ENCODE data around the gene MARK2.
A peak's percentile ranks its signal among the peaks of the same experiment; 100 is the strongest.

Gene MARK2

DNA sequence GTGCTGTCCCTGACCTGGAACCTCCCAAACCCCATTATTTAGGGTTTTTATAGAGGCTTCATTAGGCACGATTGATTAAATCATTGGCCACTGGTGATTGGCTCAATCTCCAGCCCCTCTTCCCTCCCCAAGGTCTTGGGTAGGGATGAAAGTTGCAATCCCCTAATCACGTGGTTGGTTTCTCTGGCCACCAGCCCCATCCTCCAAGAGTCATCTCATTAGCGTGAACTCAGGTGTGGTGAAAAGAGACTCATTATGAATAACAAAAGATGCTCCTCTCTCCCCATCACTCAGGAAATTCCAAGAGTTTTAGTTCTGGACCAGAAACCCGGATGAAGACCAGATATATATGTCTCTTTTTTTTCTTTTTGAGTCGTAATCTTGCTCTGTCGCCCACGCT lies 7.6 kb upstream of the MARK2 start:
- DNase-seq = no peak

DNA sequence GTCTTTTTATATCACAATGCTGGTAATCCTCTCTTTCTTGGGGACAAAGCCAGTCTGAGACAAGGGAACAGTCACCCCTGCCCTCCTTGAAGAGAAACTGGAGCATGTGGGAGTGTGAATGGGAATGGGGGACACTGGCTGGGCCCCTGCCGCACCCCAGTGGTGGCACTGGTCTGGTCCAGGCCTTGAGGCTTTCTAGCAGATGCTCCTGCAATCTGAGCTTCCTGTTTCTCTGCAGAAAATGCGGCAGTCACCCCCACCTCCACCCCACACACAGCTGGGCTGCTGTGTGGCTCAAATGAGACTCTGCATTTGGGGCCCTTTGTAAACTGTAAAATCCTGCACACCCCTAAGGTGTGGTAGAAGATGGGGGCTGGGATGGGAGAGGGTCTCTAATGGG lies 6.6 kb upstream of the MARK2 start:
- no peak for DNase-seq

DNA sequence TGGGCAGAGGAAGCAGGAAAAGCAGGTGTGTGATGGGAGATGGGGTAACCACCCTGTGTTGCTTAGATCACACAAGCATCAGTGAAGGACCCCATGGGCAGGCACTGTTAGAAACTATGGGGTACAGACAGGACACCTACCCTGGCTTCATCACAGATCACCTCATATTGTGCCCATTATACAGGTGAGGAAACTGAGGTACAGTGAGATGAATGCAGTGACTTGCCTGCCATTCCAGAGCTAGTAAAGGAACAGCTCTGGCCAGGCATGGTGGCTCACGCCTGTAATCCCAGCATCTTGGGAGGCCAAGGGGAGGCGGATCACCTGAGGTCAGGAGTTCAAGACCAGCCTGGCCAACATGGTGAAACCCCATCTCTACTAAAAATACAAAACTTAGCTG lies 5.9 kb upstream of the MARK2 start:
- DNase-seq = no peak

DNA sequence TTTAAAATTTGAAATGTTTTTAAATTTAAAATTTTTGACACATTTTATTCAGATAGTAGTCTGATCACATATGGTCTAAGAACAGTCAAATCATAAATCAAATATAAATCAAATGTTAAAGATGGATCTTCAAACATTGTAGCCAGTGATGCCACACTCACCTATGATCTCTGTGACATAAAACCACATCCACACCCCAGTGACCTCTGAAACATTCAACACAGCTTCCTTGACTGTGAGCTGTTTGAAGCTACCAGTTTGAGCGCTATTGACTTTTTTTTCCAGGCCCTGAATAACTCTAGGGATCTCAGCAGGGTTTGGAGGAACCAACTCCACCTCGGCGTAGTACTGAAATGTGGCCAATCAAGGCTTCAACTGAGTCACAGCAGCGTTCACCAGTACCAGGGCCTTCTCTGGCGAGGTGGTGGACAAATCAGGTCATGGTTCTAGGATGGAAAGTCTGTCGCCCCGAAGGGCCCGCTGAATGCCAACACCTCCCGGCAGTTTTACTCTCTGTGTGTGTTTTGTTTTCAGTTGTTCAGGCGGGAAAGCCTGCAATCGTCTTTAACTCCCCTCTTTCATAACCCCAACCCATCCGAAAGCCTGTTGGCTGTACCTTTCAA lies 4.3 kb upstream of the MARK2 start:
- DNase-seq = no peak

DNA sequence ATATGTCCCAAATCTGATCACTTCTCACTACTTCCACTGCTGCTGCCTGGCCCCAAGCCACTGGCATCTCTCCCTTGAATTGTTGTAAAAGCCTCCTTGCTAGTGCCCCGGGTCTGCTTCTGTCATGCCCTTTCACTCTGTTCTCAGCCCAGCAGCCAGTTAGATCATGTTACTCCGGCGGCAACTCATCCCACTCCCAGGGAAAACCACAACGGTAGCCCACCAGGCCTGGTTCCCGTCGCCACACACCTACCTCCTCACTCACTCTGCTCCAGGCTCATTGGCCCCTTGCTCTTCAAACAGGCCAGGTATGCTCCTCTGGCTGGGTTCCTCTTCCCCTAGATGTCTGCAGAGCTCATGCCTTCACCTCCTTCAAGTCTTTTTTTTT lies 3.8 kb upstream of the MARK2 start:
- no peak for DNase-seq

DNA sequence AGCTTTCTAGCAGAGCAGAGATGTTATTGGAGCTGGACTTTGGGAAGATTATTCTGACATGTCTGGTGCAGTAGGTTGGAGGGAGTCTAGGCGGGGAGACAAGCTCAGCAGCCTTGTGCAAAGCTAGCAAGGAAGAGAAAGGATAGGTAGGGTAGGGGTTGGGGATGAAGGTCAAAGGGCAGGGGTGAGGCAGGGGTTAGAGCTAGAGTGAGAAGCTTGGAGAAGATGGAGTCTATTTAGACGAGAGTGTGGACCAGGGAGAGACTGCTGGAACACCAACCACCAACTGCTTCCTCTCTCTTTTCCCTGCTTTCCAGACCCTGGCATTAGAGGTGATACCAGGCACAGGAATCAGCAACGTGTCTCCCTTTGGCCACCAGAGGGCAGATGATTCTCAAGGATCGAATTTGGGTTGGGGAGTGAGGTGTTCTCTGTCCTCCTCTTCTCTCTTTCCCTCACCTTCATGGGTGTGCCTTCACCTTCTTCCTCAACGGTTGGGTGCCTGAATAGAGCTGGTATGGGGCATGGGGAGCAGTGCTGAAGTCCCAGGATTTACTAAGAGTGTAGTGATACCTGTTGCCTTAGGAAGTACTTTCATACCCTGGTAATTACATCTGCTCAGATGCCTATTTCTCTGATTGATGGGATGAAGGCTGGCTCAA lies 1.8 kb upstream of the MARK2 start:
- peak; percentile 80 for DNase-seq

DNA sequence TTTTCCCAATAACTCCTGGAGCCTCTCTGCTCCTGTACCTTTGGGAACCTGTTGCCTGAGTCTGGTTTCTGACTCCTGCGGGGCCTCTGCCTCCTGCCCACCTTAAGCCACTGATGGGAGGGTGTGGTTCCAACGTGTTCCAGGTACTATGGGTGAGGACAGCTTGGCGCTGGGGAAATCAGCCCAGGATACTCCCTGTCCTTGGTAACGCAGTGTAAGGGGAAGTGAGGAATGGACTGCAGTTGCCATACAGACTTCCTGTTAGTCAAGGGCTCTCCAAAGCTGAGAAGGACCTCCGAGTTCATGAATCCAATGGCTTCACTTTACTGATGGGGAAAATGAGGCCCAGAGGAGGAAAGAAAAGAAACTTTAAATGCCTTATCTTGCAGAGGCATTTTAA lies 1.2 kb upstream of the MARK2 start:
- no peak for DNase-seq

DNA sequence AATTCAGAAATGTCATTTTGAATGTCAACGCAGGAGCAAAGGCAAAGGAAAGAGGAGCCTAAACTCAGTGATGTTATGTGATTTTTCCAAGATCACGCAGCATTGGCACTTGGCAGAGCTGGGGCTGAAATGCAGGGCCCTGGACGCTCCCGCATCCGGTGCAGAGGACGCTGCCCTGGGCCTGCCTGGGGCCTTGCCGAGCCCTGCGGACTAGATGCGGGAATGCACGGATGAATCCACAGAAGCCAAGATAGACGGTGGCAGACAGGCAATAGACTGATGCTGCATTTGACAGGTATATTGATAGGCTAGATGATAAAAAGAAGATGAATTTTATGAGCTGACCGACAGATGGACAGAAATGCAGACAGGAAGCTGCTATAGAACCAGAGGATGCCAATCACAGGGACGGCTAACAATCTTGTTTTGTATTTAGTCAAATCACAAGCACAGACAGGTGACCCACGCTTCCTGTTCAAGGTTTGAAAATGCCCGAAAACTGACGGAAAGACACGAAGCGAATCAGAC lies 696 bp upstream of the MARK2 start:
- DNase-seq = no peak

DNA sequence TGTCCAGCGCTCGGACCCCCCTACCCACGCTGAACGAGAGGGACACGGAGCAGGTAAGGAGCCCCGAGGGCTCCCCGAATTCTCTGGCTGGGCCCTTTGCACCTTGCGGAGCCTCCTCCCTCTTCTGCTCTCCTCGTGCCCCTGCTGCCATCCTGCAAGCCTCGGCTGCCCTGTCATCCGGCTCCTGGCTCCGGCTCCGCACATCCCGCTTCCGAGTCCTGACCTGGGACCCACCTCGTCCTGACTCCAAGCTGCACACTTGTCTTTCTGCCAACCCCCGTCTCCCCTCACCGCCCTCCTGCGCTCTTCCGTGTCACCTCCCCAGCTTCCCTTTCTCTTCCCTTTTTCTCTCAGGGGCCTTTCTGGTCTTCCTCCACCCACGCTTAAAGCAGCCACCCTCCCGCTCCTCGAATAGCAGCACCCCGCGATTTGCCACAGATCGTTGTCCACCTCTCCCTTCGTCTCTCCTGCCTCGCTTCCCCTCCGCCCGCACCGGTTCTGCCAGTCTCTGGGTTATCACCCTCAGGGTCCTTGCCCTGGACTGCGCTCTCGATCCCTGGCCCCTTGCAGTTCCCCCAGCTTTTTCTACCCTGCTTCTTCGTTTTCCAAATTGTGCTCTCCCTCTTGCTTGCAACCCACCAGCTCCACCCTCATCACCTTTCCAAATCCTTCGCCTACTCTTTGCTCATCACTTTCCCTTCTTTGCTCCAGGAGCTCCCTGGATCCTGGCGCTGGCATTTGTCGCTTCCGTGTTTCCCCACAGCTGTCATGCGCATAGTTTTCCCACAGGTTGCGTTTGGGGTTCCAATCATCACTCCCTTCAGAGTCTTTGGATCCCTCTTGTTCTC lies 822 bp downstream of the MARK2 start:
- DNase-seq = peak; percentile 54

DNA sequence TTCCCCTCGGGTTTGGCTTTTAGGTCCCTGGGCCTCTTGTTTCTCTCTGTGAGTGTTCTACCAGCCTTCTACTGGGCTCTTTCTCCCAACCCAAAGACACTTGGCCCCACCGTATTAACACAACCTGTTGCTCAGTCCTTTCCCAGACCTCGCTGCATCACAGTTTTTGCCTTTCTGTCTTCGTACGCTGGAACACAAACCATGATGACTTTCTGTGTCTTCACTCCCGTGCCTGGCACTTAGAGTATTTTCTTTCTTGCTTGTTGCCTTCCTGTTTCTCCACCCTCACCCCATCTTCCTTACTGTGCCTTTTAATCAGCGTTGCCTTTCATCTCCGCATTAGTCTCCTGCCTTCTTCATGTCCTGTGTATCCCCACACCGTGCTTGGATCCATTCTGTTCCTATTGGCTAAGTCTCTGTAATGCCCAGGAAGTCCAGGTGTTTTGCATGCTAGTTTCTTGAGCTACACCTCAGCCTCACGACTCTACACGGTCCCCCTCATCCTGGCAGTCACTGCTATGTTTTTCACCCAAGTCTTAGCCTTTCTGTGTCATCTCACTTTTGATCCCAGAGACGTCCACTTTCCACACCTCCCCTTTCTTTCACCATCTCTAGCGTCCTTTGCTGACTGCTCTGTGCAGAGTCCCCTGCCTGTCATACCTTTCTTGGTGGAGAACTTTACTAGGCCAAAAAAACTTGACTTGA lies 1.6 kb downstream of the MARK2 start:
- no peak for DNase-seq

DNA sequence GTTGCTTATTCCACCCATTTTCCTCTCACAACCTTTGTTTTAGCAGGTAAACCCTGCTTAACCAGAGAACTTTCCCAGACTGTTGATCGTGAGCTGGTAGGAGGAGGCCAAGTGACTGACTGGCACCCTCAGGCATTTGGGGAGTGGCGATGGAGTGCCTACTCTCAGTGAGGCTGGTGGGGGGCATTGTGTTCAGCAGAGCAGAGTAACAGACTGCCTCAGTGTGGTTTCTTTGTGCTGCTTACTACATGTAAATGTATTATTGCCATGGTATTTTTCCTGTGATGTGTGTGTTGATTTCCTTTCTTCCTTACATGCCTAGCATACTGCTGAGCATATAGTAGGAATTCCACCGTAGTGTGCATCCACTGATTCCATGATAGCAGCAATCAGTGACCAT lies 2.6 kb downstream of the MARK2 start:
- DNase-seq = no peak

DNA sequence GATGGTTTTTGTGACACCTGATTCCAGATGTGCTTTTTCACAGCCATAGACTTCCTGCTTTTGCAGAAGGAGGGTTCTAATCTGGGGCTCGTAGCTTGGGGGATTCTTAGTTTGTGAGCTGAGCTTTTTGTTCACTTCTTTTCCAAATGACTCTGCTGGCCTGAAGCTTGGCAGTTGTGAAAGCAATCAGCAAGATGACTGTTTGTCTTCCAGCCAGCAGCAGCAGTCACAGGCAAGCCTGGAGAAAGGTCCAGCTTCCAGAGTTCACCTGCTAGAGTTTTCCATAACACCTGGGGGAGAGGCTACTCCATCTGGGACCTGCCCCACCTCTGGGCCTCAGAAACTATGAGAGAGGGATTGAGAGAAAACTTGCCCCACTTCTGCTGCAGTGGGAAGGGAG lies 4.1 kb downstream of the MARK2 start:
- no peak for DNase-seq

DNA sequence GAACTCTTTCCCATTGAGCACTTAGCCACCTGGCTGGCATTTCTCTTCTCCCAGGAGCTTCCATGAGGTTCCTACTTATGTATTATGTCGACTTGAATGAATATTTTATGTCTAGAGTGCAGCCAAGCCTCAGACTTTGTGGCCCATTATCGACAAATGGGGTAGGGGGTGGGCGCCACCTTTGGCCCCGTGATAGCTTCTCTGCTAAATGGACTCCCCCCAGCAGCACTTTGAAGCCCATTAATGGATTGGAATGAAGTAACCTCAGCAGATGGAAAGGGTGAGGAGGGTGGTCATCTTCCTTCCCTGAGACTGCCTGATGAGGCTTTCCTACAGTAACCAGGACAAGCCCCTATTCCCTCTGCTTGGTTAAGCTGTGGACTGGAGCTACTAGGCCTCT lies 5.9 kb downstream of the MARK2 start:
- DNase-seq = no peak

DNA sequence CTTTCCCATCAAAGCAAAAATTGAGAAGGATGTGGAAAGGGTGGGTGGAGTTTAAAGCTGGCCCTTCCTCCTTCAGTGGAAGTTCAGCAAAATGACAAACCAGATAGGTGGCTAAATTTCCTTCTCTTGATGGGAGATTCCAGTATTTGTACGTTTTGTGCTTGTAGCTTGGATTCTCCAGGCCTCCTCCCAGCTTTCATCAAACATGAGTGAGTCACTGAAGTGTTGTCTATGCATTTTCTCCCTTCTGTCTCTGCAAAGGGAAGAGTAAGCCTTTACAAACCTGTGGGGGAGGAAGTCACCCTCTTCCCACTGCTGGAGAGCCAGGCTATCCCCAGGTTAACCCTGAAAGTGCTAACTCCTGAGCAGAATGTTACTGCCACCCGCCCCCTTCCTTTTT lies 6.4 kb downstream of the MARK2 start:
- DNase-seq = no peak

DNA sequence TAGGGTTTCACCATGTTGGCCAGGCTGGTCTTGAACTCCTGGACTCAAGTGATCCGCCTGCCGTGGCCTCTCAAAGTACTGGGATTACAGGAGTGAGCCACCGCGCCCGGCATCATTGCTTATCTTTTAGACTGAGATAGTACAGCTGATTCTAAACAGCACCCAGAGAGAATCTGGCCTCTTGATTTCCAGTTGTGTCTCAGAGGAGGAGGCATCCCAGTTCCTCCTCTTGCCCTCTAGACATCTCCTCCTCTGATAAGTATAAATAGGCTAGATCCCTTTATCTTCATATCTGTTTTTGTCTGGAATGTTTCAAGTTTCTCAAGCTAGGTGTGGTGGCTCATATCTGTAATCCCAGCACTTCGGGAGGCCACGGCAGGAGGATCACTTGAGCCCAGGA lies 7.0 kb downstream of the MARK2 start:
- DNase-seq = no peak

DNA sequence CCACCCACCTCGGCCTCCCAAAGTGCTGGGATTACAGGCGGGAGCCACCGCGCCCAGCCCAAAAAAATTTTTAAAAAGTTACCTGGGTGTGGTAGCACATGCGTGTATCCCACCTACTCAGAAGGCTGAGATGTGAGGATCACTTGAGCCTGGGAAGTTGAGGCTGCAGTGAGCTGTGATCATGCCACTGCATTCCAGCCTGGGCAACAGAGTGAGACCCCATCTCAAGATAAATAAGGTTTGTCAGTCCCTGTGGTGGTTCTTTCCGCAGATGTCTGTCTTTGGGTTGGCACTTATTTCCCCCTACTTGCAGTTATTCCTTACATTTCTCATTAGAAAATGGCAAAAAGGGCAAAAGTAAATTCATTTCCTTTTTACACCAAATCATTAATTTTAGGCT lies 8.0 kb downstream of the MARK2 start:
- DNase-seq = no peak

DNA sequence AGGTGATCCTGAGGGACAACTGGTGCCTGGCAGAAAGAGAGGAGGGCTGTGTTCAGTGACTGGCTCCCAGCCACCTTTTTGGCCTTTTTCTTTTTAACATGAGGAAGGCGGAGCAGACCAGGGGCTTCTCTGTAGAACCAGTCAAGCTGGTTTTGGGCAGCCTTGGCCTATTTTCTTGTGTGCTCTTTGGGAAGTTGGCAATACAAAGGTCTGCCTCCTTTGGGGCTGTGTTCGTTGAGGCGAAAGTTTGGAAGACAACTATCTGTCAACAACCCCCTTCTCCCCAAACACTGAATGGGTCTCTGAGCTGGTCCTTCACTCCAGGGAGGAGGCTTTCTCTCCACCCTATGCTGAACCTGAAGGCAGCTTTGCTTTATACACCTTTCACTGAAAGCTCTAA lies 8.5 kb downstream of the MARK2 start:
- DNase-seq = no peak

DNA sequence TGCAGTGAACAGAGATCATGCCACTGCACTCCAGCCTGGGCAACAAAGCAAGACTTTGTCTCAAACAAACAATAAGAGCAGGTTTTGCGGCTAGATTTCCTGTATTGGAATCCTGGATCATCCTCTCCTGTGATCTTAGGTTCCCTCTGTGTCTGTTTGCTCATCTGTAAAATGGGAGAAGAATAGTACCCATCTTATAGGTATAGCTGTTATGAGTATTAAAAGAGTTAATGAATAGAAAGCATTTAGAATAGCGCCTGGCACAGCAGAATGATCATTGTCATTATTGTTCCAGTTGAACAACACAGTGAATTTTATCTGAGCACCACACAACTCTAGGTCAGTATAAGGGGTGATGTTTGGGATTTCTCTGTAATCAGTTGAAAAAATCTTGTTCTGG lies 10.8 kb downstream of the MARK2 start:
- DNase-seq = no peak

DNA sequence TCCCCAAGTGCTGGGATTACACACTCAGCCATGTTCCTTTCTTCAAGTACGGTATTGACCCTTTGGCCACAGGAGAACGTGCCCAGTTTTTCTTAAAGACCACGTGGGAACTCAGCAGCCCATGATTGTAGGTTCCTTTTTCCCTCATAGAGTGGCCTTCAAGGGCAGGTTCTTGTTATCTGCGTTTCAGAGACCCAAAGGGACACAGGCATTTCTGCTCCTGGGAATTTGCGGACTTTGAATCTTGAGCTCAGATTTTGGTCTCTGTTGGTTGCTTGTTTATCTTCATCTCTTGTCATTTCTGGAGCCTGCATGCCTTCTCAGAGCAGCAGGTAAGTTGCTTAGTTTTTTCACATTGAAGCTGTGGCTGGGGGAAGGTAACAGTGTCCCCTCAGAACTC lies 12.0 kb downstream of the MARK2 start:
- no peak for DNase-seq

DNA sequence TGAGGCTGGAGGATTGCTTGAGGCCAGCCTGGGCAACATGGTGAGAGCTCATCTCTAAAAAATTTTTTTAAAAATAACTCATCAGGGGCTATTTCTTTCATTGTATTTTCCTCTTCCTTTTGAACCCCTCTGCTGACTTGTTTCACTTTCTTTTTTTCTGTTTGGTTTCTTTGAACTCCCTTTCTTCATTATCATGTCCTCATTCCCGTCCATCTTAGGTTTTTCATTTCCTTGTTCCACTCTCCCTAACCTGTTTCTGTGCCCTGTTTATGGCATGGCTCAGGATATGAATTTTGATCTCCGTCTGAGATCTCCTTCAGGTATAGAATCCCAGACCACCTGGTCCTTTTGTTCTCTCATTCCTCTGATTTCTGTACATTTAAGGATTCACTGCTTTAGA lies 12.5 kb downstream of the MARK2 start:
- no peak for DNase-seq

DNA sequence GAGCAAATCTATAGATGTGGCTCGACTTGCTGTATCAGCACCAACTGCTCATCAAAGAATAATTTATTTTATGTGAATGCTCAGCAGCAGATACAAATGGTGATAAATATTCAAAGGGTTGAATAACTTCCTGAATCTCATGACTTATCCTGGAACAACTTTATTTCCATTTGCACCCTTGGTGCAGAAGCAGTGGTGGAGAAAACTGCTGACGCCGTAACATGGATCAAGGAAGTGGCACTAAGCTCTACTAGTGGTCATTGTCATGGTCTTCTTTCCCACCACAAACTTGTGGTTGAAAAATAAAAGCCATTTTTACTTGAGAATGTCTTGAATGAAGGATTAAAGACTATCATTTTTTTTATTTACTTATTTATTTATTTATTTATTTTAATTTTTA lies 14.6 kb downstream of the MARK2 start:
- no peak for DNase-seq

DNA sequence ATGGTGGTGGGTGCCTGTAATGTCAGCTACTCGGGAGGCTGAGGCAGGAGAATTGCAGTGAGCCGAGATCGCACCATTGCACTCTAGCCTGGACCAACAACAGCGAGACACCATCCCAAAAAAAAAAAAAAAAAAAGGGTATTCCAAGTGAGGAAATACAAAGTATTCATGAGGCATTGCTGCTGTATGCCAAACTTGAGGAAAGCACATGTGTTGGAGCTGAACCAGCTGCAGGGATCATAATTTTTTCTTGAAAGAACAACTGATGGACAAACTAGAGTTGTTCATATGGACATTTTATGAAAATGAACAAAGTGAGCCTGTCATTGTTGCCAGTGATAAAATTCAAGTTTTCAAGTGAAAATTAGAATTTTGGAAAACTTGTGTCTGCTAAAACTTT lies 15.8 kb downstream of the MARK2 start:
- DNase-seq = no peak

DNA sequence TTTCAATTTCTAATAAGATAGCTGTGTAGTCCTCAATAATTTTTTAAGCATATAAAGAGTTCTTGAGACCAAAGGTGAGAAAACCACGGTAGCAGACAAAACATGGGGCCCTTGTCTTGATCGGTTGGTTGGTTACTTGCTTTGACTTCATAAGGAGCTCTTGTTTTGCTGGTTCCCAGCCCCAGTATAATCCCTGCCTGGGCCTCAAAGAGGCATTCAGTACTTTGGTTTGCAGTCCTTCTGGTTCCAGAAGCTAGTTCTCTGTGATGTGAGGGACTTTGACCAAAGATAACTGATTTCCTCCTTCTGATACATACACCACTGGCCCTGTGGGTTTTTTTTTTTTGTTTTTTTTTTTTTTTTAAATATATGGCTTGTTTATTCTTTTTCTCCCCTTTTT lies 17.1 kb downstream of the MARK2 start:
- no peak for DNase-seq

Measured in stimulated activated CD4-positive, alpha-beta T cell treated with anti-CD3 and anti-CD28 coated beads, Interleukin-15, amount 100 ng/mL, for 24 hours (primary cell).